Measurements from ENCODE around the gene AJM1.

AJM1 gene

GRCh38 chr9:136808075-136808805 lies 34.0 kb upstream of the AJM1 start:
- peak; percentile 33 for DNase-seq

- no peak for DNase-seq
Measured at GRCh38 chr9:136808806-136809158, 33.5 kb upstream of the AJM1 start.

GRCh38 chr9:136814725-136815421 lies 27.4 kb upstream of the AJM1 start:
- DNase-seq = no peak

GRCh38 chr9:136815422-136815782 lies 26.9 kb upstream of the AJM1 start:
- DNase-seq = no peak

GRCh38 chr9:136820971-136821825 lies 21.1 kb upstream of the AJM1 start:
- no peak for DNase-seq

- DNase-seq = no peak
Measured at GRCh38 chr9:136821826-136822544, 20.3 kb upstream of the AJM1 start.

- DNase-seq = no peak
Measured at GRCh38 chr9:136823136-136824046, 18.9 kb upstream of the AJM1 start.

GRCh38 chr9:136824496-136825225 lies 17.6 kb upstream of the AJM1 start:
- no peak for DNase-seq

- DNase-seq = no peak
Measured at GRCh38 chr9:136825295-136826187, 16.7 kb upstream of the AJM1 start.

GRCh38 chr9:136826188-136826541 lies 16.1 kb upstream of the AJM1 start:
- no peak for DNase-seq

GRCh38 chr9:136826703-136827582 lies 15.3 kb upstream of the AJM1 start:
- no peak for DNase-seq

GRCh38 chr9:136827794-136828473 lies 14.3 kb upstream of the AJM1 start:
- DNase-seq = no peak

- no peak for DNase-seq
Measured at GRCh38 chr9:136828474-136829140, 13.7 kb upstream of the AJM1 start.

GRCh38 chr9:136829412-136829811 lies 12.9 kb upstream of the AJM1 start:
- DNase-seq = no peak

- no peak for DNase-seq
Measured at GRCh38 chr9:136829981-136830885, 12.0 kb upstream of the AJM1 start.

GRCh38 chr9:136831002-136831719 lies 11.1 kb upstream of the AJM1 start:
- DNase-seq = no peak
